K562 (cell line): ENCODE results near the gene ABCB6. TPM values are rescaled to one million over a fixed set of nuclear protein-coding genes. Genes with fewer than 3 reads are reported as not detected.

Experiments used
- ATAC-seq: fragments of 200-7000 bp; cut with Tn5 transposase; 3 replicates; pipeline ENCODE4 v1.9.1; 2020; ENCODE audit warnings: moderate library complexity
- BruUV-seq: library from RNA; stranded (reverse); fragments of 400-500 nt; replicated peaks from 2 replicates; lab custom pipeline; 2021; lab: Mats Ljungman, UMichigan
- CTCF ChIA-PET: fragments of 300-600 bp; formaldehyde crosslinking; extraction: SDS; loops from one replicate; lab custom pipeline; 2021; ENCODE audit warnings: low intra/inter-chr PET ratio; lab: Yijun Ruan, JAX
- POLR2A ChIA-PET: fragments of 300-600, 350-650 bp; sonication (Branson Sonifier 250); formaldehyde crosslinking; extraction: SDS; loops from one replicate; lab custom pipeline; 2021; ENCODE audit warnings: antibody characterized with exemption, inconsistent platforms; lab: Yijun Ruan, JAX
- DNase-seq, 4 experiments: peaks; one replicate each; pipeline versions ENCODE4 v3.0.0 to v3.0.0-alpha.2; 2011 to 2018; ENCODE audit warnings: low spot score in 3 of 4, mixed read lengths in 3 of 4; ENCODE audit errors: extremely low read depth in 1 of 4
- FAIRE-seq: peaks from 2 replicates; lab custom pipeline; 2011; peaks lifted over from hg19 to GRCh38; lab: Jason Lieb, UNC
- H2AFZ ChIP-seq: 2 replicates; pipeline ENCODE4 v1.6.0; 2011; ENCODE audit warnings: low read depth, low read length, control low read depth, inconsistent platforms
- H3K27ac ChIP-seq: fragments of 200-600 bp; 3 replicates; pipeline ENCODE4 v1.8.0; 2011; ENCODE audit warnings: low read depth, mild to moderate bottlenecking, control low read depth, inconsistent platforms, low read length, moderate library complexity, mixed read lengths; ENCODE audit errors: extremely low read depth
- H3K27me3 ChIP-seq, 2 experiments: fragments of 300-600 bp in 1 of 2; 2 replicates in 1 of 2; 3 replicates in 1 of 2; pipeline versions ENCODE4 v1.6.0 to v1.8.0; 2011; ENCODE audit warnings: inconsistent platforms in 2 of 2, low read length in 2 of 2, mild to moderate bottlenecking in 1 of 2, mixed read lengths in 1 of 2, moderate library complexity in 1 of 2; ENCODE audit not compliant: control insufficient read depth in 2 of 2, insufficient read depth in 2 of 2
- H3K36me3 ChIP-seq: fragments of 300-600 bp; 3 replicates; pipeline ENCODE4 v1.8.0; 2011; ENCODE audit warnings: mild to moderate bottlenecking, low read length, inconsistent platforms; ENCODE audit not compliant: control insufficient read depth, insufficient read depth
- H3K4me1 ChIP-seq, 2 experiments: fragments of 200-600 bp in 1 of 2; replicated peaks in 1 of 2; 2 replicates in 1 of 2; 3 replicates in 1 of 2; pipeline versions ENCODE4 v1.5.1 to v1.8.0; 2011; ENCODE audit warnings: inconsistent platforms in 2 of 2, low read length in 2 of 2, mild to moderate bottlenecking in 1 of 2, mixed read lengths in 1 of 2, moderate library complexity in 1 of 2; ENCODE audit not compliant: control insufficient read depth in 2 of 2, insufficient read depth in 2 of 2
- H3K4me2 ChIP-seq: 2 replicates; pipeline ENCODE4 v1.6.1; 2011; ENCODE audit warnings: low read length, control low read depth, inconsistent platforms, mixed read lengths; ENCODE audit not compliant: insufficient read depth
- H3K4me3 ChIP-seq: fragments of 200-600 bp; sonication (generic), shearing (Covaris generic); 2 replicates; pipeline ENCODE4 v1.5.1; 2016; ENCODE audit warnings: control low read depth, inconsistent platforms
- H3K79me2 ChIP-seq: fragments of 200-600 bp; 3 replicates; pipeline ENCODE4 v1.8.0; 2011; ENCODE audit warnings: low read length, inconsistent platforms; ENCODE audit not compliant: control insufficient read depth, insufficient read depth
- H3K9ac ChIP-seq, 2 experiments: 2 replicates each; pipeline versions ENCODE4 v1.6.0 to v1.6.1; 2011; ENCODE audit warnings: low read depth in 2 of 2, low read length in 2 of 2, control low read depth in 1 of 2, inconsistent platforms in 1 of 2, mild to moderate bottlenecking in 1 of 2, mixed read lengths in 1 of 2; ENCODE audit not compliant: insufficient read depth in 1 of 2
- H3K9me1 ChIP-seq: one replicate; pipeline ENCODE4 v1.6.0; 2011; ENCODE audit warnings: inconsistent platforms, mild to moderate bottlenecking, low read length, moderate library complexity; ENCODE audit not compliant: control insufficient read depth, insufficient read depth
- H3K9me3 ChIP-seq: replicated peaks from 2 replicates; pipeline ENCODE4 v1.5.1; 2011; ENCODE audit warnings: low read depth, low read length, inconsistent platforms; ENCODE audit not compliant: control insufficient read depth, insufficient read depth
- H4K20me1 ChIP-seq: replicated peaks from 2 replicates; pipeline ENCODE4 v1.6.1; 2011; ENCODE audit warnings: low read length, inconsistent platforms, mixed read lengths; ENCODE audit not compliant: control insufficient read depth, insufficient read depth
- CC2D1A ChIP-seq: fragments of 450-650 bp; IDR thresholded peaks from 2 replicates; pipeline ENCODE4 v1.6.1; 2017; ENCODE audit warnings: mild to moderate bottlenecking
- CLOCK ChIP-seq: fragments of 250-450 bp; sonication (Bioruptor Pico); IDR thresholded peaks from 2 replicates; pipeline ENCODE4 v1.4.0; 2020; ENCODE audit warnings: mild to moderate bottlenecking, moderate library complexity, borderline replicate concordance
- CTCFL ChIP-seq: IDR thresholded peaks from 2 replicates; pipeline ENCODE4 v1.6.1; 2011; ENCODE audit warnings: borderline replicate concordance, low read depth, mild to moderate bottlenecking, moderate library complexity, low read length; ENCODE audit not compliant: insufficient read depth, poor library complexity, severe bottlenecking
- ETS2 ChIP-seq: IDR thresholded peaks from 2 replicates; pipeline ENCODE4 v1.6.1; 2016; ENCODE audit warnings: borderline replicate concordance, missing genetic modification characterization, mild to moderate bottlenecking, moderate library complexity, missing compliant biosample characterization; ENCODE audit not compliant: poor library complexity, severe bottlenecking
- GTF2E2 ChIP-seq: fragments of 200-800 bp; sonication (Bioruptor generic); IDR thresholded peaks from 2 replicates; pipeline ENCODE4 v1.6.1; 2016; ENCODE audit warnings: missing genetic modification characterization, missing compliant biosample characterization
- NBN ChIP-seq: fragments of 450-650 bp; IDR thresholded peaks from 2 replicates; pipeline ENCODE4 v1.6.1; 2016; ENCODE audit warnings: low read depth, mild to moderate bottlenecking
- NFIX ChIP-seq: fragments of 250-450 bp; sonication (Bioruptor Pico); IDR thresholded peaks from 2 replicates; pipeline ENCODE4 v1.4.0; 2020; ENCODE audit warnings: low read depth, mild to moderate bottlenecking, moderate library complexity
- TOE1 ChIP-seq, 2 experiments: fragments of 450-650 bp in 1 of 2; sonication (generic) in 1 of 2; formaldehyde crosslinking in 1 of 2; IDR thresholded peaks; 2 replicates each; pipeline versions ENCODE4 v1.7.1 to v1.8.0; 2016 to 2022; ENCODE audit warnings: borderline replicate concordance in 2 of 2, mild to moderate bottlenecking in 2 of 2, antibody characterized with exemption in 1 of 2, inconsistent platforms in 1 of 2, low read depth in 1 of 2, missing genetic modification reagents in 1 of 2, moderate library complexity in 1 of 2
- ZBTB11 ChIP-seq, 3 experiments: fragments of 200-800 bp in 1 of 3; fragments of 250-450 bp in 1 of 3; fragments of 450-650 bp in 1 of 3; sonication (Bioruptor Pico) in 1 of 3; sonication (Bioruptor generic) in 1 of 3; formaldehyde crosslinking in 1 of 3; IDR thresholded peaks; 2 replicates each; pipeline versions ENCODE4 v1.6.1 to v1.8.0; 2016 to 2022; ENCODE audit warnings: mild to moderate bottlenecking in 2 of 3, missing genetic modification characterization in 2 of 3, missing compliant biosample characterization in 1 of 3, moderate library complexity in 1 of 3
- ZFP36 ChIP-seq: fragments of 150-350 bp; IDR thresholded peaks from 2 replicates; pipeline ENCODE4 v1.6.1; 2018; ENCODE audit warnings: low read length, low read depth; ENCODE audit not compliant: partially characterized antibody
- ZNF766 ChIP-seq: fragments of 200-800 bp; sonication (Bioruptor generic); conservative IDR thresholded peaks from 2 replicates; pipeline ENCODE4 v1.6.1; 2016; ENCODE audit warnings: missing genetic modification characterization, missing compliant biosample characterization
- WGBS: fragments of 100-300 bp; shearing (Covaris generic); methylation state at CpG from one replicate; pipeline ENCODE4 v1.1.6; 2016; ENCODE audit warnings: low coverage, mixed read lengths; ENCODE audit not compliant: insufficient coverage; ENCODE audit errors: missing lambda C conversion rate; 5-methylcytosine and 5-hydroxymethylcytosine counted together
- in situ Hi-C: fragments of 300-500 bp; cut with MboI; formaldehyde crosslinking; loops from 4 replicates; pipeline ENCODE4 v1.15.0; 2018; ENCODE audit warnings: inconsistent platforms, mixed read lengths
- intact Hi-C: fragments of 100-400 bp; cut with micrococcal nuclease; formaldehyde crosslinking; loops from 2 replicates; pipeline ENCODE4 v1.14.2; 2022
- polyA plus RNA-seq, 8 experiments: library from polyadenylated mRNA; depleted of rRNA in 4 of 8; stranded (reverse) in 5 of 8; unstranded in 3 of 8; fragments of >200 nt; fragmentation: Nextera tagmentation in 2 of 8; fragmentation: Illumina TruSeq in 1 of 8; extraction: Ambion mirVana in 2 of 8; extraction: Trizol in 1 of 8; gene quantifications; 2 replicates each; pipeline versions ENCODE4 v1.2.1 to v1.2.3, GENCODE V29; 2011 to 2014; ENCODE audit warnings: inconsistent platforms in 1 of 8, missing spikeins in 1 of 8
- total RNA-seq, 7 experiments: library from RNA; depleted of rRNA in 6 of 7; stranded (reverse); fragments of >200 nt in 6 of 7; fragmentation: Illumina TruSeq in 2 of 7; extraction: Trizol in 2 of 7; gene quantifications; 2 replicates each; pipeline versions ENCODE4 v1.2.1 to v1.2.3, GENCODE V29; 2011 to 2021; ENCODE audit warnings: low replicate concordance in 1 of 7

ABCB6 gene
- total and polyA plus RNA-seq, 9 of the 15 experiments (the other 6 are each of a cell fraction or from before 2014, with no cell fraction given): 3.7 to 29.8 (median 16.8) TPM

- Histone ChIP-seq H3K4me2 (no peak overlapping the region), H3K9me3 (no peaks in the 10 kb centered on the region), H2AFZ (no peak overlapping the region), H3K36me3 (peaks cover 29% of the 10 kb centered on the region; the same call in 2 of the 3 replicates), H3K27me3 (no peaks in the 10 kb centered on the region), H3K4me3 (no peak overlapping the region), H3K27ac (no peak overlapping the region; the same call in 2 of the 3 replicates), H3K9ac (peak overlapping the region in 1 of 2 experiments; percentile 11; a peak in 1 of 4 replicates), H3K9me1 (no peaks in the 10 kb centered on the region), H3K4me1 (peaks cover 6% of the 10 kb centered on the region in 2 experiments; a peak in 3 of 5 replicates), H4K20me1 (no peaks in the 10 kb centered on the region), H3K79me2 (peaks cover 9% of the 10 kb centered on the region)
- ATAC-seq (peak; percentile 82), FAIRE-seq (peak; percentile 73), DNase-seq (peak; percentile 41 to 59 (median 44))
- ChIA-PET POLR2A (interaction anchor here (0.6 to 1.5 kb wide), 4 partner anchors 38 to 1118 kb away, joined by 3 read pairs; partner anchors contain the start of genes GLB1L and STK16), CTCF (interaction anchor here (0.9 to 1.0 kb wide), 2 partner anchors 123 to 127 kb away, joined by 3 to 5 read pairs; no protein-coding TSS in a partner anchor)
- in situ Hi-C loops: loop anchor here (5.0 kb wide), 2 partner anchors 36 to 121 kb away; partner anchors contain the start of gene ZFAND2B
- BruUV-seq: no TSS peak
- 31% methylated on average over 5 of the region's 6 CpGs for WGBS
- intact Hi-C loops: loop anchor here (1.0 kb wide), 1 partner anchor 127 kb away; no protein-coding TSS in a partner anchor
- no peak for TF ChIP-seq CLOCK (CRISPR knock-in tag)
- TF ChIP-seq TOE1 (IDR thresholded peaks at IDR 0.05; ENCODE audit: borderline replicate concordance): peak; percentile 25; the same call in 1 of the 2 replicates
- no peak for TF ChIP-seq TOE1 (CRISPR knock-in tag; IDR thresholded peaks at IDR 0.05; ENCODE audit: borderline replicate concordance, low read depth)
- TF ChIP-seq NBN: no peak
- TF ChIP-seq ZFP36: no peak
- no peak for TF ChIP-seq ZBTB11 (CRISPR knock-in tag; IDR thresholded peaks at IDR 0.05)
- no peak for TF ChIP-seq ZNF766 (CRISPR knock-in tag)
- no peak for TF ChIP-seq ETS2 (tag)
- no peak for TF ChIP-seq NFIX (CRISPR knock-in tag)
- TF ChIP-seq GTF2E2 (tag): no peak
- peak; percentile 17 for TF ChIP-seq CTCFL
- TF ChIP-seq CC2D1A: no peak
Measured at GRCh38 chr2:219171231-219171651, 47.5 kb downstream of the ABCB6 start.
